ENCODE measurements around the gene DYNLRB1. TPM values are rescaled to one million over a fixed set of nuclear protein-coding genes. Genes with fewer than 3 reads are reported as not detected.

DYNLRB1 gene
- total RNA-seq, 2 experiments from 2014 or later, result 66.6 to 70.9 TPM

GRCh38 chr20:34577061-34577460 lies 60.8 kb downstream of the DYNLRB1 start:
- H3K36me3 Mint-ChIP-seq (ENCODE audit: low read depth), result peaks cover 11% of the 10 kb centered on the region
- no peak overlapping the region for H3K27ac Mint-ChIP-seq
- ATAC-seq (no peak), DNase-seq (no peak)
- no peaks in the 10 kb centered on the region for H3K9me3 Mint-ChIP-seq
- peaks cover 21% of the 10 kb centered on the region for H3K4me1 Mint-ChIP-seq (ENCODE audit: low read depth)
- no peak for TF ChIP-seq CTCF (IDR thresholded peaks at IDR 0.05)
- no peak overlapping the region for H3K4me3 Mint-ChIP-seq
- H3K27me3 Mint-ChIP-seq, result no peaks in the 10 kb centered on the region
- POLR2A ChIA-PET, result no interaction called here
- CTCF ChIA-PET, result interaction anchor here (1.3 kb wide), 1 partner anchor 264 kb away, joined by 4 read pairs; no protein-coding TSS in a partner anchor
- intact Hi-C loops (cut with micrococcal nuclease), result no loop called here

- peaks cover 11% of the 10 kb centered on the region for H3K36me3 Mint-ChIP-seq (ENCODE audit: low read depth)
- no peak for TF ChIP-seq CTCF (IDR thresholded peaks at IDR 0.05)
- no peak overlapping the region for H3K27ac Mint-ChIP-seq
- H3K4me3 Mint-ChIP-seq, result no peak overlapping the region
- CTCF ChIA-PET, result interaction anchor here (1.3 kb wide), 1 partner anchor 265 kb away, joined by 4 read pairs; no protein-coding TSS in a partner anchor
- ATAC-seq (no peak), DNase-seq (no peak)
- H3K27me3 Mint-ChIP-seq, result no peaks in the 10 kb centered on the region
- POLR2A ChIA-PET, result interaction anchor here (0.5 kb wide), 1 partner anchor 517 kb away, joined by 3 read pairs; no protein-coding TSS in a partner anchor
- intact Hi-C loops (cut with micrococcal nuclease), result no loop called here
- H3K4me1 Mint-ChIP-seq (ENCODE audit: low read depth), result peaks cover 23% of the 10 kb centered on the region
- H3K9me3 Mint-ChIP-seq, result no peaks in the 10 kb centered on the region
These were observed 61.8 kb downstream of the DYNLRB1 start for GRCh38 chr20:34578025-34578424.

- TF ChIP-seq CTCF (IDR thresholded peaks at IDR 0.05), result no peak
- ChIA-PET CTCF (interaction anchor here (1.1 to 1.3 kb wide), 2 partner anchors 266 to 267 kb away, joined by 3 to 4 read pairs; no protein-coding TSS in a partner anchor), POLR2A (no interaction called here)
- Mint-ChIP-seq H3K9me3 (no peaks in the 10 kb centered on the region), H3K27ac (no peak overlapping the region), H3K36me3 (ENCODE audit: low read depth) (peaks cover 11% of the 10 kb centered on the region), H3K4me1 (ENCODE audit: low read depth) (peaks cover 23% of the 10 kb centered on the region), H3K27me3 (no peaks in the 10 kb centered on the region), H3K4me3 (no peak overlapping the region)
- ATAC-seq (no peak), DNase-seq (no peak)
- intact Hi-C loops (cut with micrococcal nuclease), result no loop called here
These were observed 62.3 kb downstream of the DYNLRB1 start for GRCh38 chr20:34578521-34578920.

GRCh38 chr20:34579191-34579978 lies 63.2 kb downstream of the DYNLRB1 start:
- CTCF ChIA-PET, result interaction anchor here (1.1 to 1.4 kb wide), 2 partner anchors 8 to 267 kb away, joined by 3 read pairs; no protein-coding TSS in a partner anchor
- Mint-ChIP-seq H3K4me1 (ENCODE audit: low read depth) (peaks cover 23% of the 10 kb centered on the region), H3K27ac (no peak overlapping the region), H3K36me3 (ENCODE audit: low read depth) (peaks cover 10% of the 10 kb centered on the region), H3K27me3 (no peaks in the 10 kb centered on the region), H3K9me3 (no peaks in the 10 kb centered on the region), H3K4me3 (no peak overlapping the region)
- DNase-seq (no peak), ATAC-seq (no peak)
- no peak for TF ChIP-seq CTCF (IDR thresholded peaks at IDR 0.05)
- intact Hi-C loops (cut with micrococcal nuclease), result no loop called here
- POLR2A ChIA-PET, result interaction anchor here (0.6 to 1.4 kb wide), 2 partner anchors 29 to 124 kb away, joined by 3 read pairs; no protein-coding TSS in a partner anchor

Data from activated CD8-positive, alpha-beta T cell treated with anti-CD3 and anti-CD28 coated beads for 36 hours (primary cell).